GM11168 (cell line): ENCODE data around the gene SYT13.

Experiments
- in situ Hi-C: fragments of 300-500 bp; cut with MboI; formaldehyde crosslinking; loops from one replicate; pipeline ENCODE4 v1.12.0; 2022; ENCODE audit warnings: low sequenced_read_pairs; ENCODE audit not compliant: unreplicated experiment

Gene SYT13

DNA sequence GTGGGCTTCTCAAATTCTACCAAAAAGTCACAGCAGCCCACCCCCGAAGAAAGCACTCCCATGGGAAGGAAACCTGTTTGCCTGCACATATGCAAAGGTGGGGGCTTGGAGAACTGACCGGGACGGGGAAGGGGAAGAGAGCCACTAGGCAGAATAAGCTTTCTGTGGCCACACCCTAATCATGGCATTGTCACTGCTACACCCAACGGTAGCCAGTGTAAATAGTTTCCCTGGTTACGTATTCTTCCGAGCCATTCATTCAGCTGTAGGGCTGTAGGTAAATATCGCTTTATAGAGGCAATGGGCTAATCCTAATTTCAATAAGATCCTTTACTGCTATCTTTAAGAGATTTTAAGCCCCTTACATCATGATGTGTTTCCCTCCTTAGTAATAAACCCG is 78.0 kb downstream of the SYT13 start:
- in situ Hi-C loops, result no loop called here

DNA sequence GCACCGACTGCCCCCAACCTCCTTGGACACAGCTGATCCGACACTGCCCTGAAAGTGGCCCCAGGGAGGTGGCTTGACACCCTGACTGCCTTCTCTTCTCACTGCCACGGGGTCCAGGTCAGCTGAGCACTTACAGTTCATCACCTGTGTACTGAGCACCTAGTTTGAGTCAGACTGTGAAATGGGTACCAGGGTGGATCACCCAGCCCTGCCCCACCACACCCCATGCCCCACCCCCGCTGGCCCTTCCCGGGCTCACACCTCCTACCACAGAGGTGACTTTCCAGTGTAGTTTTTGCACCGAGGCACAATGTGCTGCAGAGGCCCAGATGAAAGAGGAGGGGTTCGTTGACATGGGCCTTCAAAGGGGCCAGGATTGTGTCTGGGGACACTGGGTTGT is 80.2 kb downstream of the SYT13 start:
- in situ Hi-C loops, result no loop called here

DNA sequence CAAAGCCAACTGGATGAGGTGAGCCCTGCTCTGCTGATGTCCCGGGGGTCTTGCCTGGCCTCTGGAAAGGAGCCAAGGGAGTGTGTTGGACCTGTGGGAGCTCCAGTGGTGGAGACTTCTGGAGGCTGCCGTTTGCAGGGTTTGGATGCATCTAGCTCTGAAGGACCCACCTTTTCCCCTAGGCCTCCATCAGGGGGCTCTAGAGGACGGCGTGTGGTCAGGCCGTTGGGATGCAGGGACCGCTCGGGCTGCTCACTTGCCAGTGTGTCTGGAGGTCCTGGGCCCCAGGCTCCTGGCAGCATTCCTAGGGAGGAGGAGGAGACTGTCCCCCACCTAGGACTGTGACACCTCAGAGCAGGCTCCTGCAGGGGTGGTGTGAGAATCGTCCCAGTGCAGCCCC is 81.4 kb downstream of the SYT13 start:
- in situ Hi-C loops, result no loop called here

DNA sequence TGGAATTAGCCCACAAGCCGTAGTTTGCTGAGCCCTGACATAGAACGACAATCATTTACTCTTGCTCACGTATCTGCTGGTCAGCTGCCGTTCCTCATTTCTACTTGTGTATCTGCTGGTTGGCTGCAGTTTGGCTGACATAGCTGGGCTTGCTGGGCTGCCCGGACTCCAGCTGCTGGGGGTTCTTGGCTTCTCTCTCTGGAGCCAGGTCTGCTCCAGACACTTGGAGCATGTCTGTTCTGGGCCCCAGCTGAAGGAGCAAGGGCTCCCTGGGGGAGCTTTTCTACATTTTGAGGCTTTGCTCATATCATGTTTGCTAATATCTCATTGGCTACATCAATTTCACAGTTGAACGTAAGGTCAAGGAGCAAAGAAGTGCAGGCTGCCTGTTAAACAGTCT is 92.4 kb downstream of the SYT13 start:
- in situ Hi-C loops, result no loop called here
